Prostate gland (tissue), 2 donors: ENCODE data around the gene KIF4B. TPM values are rescaled to one million over a fixed set of nuclear protein-coding genes. Genes with fewer than 3 reads are reported as not detected.

Source experiments
- DNase-seq: peaks from one replicate; pipeline ENCODE4 v3.0.0-alpha.2; 2019; ENCODE audit warnings: low spot score
- H3K27ac ChIP-seq, 2 donors: fragments of 200-600 bp; sonication (generic); 2 replicates each; pipeline ENCODE4 v1.5.1; 2017 to 2019
- H3K27me3 ChIP-seq: fragments of 200-600 bp; sonication (generic); replicated peaks from 2 replicates; pipeline ENCODE4 v1.5.1; 2019; ENCODE audit not compliant: insufficient read depth
- H3K36me3 ChIP-seq, 2 donors: fragments of 200-600 bp; sonication (generic); 1 replicate in 1 of 2; 2 replicates in 1 of 2; pipeline versions ENCODE4 v1.5.1 to v1.8.1; 2017 to 2019
- H3K4me1 ChIP-seq: fragments of 200-600 bp; sonication (generic); replicated peaks from 2 replicates; pipeline ENCODE4 v1.5.1; 2019
- H3K4me3 ChIP-seq, 2 donors: fragments of 200-600 bp; sonication (generic); 2 replicates each; pipeline ENCODE4 v1.5.1; 2017 to 2019
- H3K9me3 ChIP-seq: fragments of 200-600 bp; sonication (generic); 2 replicates; pipeline ENCODE4 v1.5.1; 2017
- POLR2A ChIP-seq: fragments of 450-650 bp; IDR thresholded peaks from one replicate; pipeline ENCODE4 v1.6.1; 2016; ENCODE audit warnings: antibody characterized with exemption, mild to moderate bottlenecking
- POLR2AphosphoS5 ChIP-seq: sonication (generic); formaldehyde crosslinking; IDR thresholded peaks from one replicate; pipeline ENCODE4 v1.6.1; 2017; ENCODE audit warnings: antibody characterized with exemption
- WGBS: methylation state at CpG from one replicate; pipeline ENCODE4 v1.1.5; 2018; 5-methylcytosine and 5-hydroxymethylcytosine counted together
- intact Hi-C: fragments of 100-400 bp; cut with DNase I; formaldehyde crosslinking; loops from one replicate; pipeline ENCODE4 v1.14.2; 2022
- total RNA-seq, 2 donors: library from RNA; depleted of rRNA; stranded (reverse); fragments of >200 nt; gene quantifications; one replicate each; pipeline ENCODE4 v1.1.0, GENCODE V29; 2016
- TF ChIP-seq, protein P1 (sequence below), 4 experiments: fragments of 200-600 bp in 2 of 4; fragments of 450-650 bp in 2 of 4; sonication (generic) in 2 of 4; IDR thresholded peaks; 1 replicate in 3 of 4; 2 replicates in 1 of 4; pipeline ENCODE4 v1.5.1; 2016 to 2019; ENCODE audit warnings: antibody characterized with exemption in 4 of 4, mild to moderate bottlenecking in 2 of 4, moderate library complexity in 2 of 4

Gene KIF4B
- total RNA-seq, 2 donors from 2014 or later, result 1.0 TPM; not detected in 1

GRCh38 chr5:155017610-155018009, 4.1 kb downstream of the KIF4B start:
- DNase-seq, result no peak
- TF ChIP-seq, protein P1, sequence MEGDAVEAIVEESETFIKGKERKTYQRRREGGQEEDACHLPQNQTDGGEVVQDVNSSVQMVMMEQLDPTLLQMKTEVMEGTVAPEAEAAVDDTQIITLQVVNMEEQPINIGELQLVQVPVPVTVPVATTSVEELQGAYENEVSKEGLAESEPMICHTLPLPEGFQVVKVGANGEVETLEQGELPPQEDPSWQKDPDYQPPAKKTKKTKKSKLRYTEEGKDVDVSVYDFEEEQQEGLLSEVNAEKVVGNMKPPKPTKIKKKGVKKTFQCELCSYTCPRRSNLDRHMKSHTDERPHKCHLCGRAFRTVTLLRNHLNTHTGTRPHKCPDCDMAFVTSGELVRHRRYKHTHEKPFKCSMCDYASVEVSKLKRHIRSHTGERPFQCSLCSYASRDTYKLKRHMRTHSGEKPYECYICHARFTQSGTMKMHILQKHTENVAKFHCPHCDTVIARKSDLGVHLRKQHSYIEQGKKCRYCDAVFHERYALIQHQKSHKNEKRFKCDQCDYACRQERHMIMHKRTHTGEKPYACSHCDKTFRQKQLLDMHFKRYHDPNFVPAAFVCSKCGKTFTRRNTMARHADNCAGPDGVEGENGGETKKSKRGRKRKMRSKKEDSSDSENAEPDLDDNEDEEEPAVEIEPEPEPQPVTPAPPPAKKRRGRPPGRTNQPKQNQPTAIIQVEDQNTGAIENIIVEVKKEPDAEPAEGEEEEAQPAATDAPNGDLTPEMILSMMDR (IDR thresholded peaks at IDR 0.05), result no peak
- no peak for TF ChIP-seq POLR2AphosphoS5
- TF ChIP-seq POLR2A, result no peak
- H3K36me3 ChIP-seq, result no peaks in the 10 kb centered on the region
- H3K4me3 ChIP-seq, result no peak overlapping the region
- no peaks in the 10 kb centered on the region for H3K27me3 ChIP-seq
- H3K9me3 ChIP-seq, result no peaks in the 10 kb centered on the region
- intact Hi-C loops, result no loop called here
- no peaks in the 10 kb centered on the region for H3K4me1 ChIP-seq
- no peak overlapping the region for H3K27ac ChIP-seq
- 74% methylated on average over 2 of the region's 2 CpGs for WGBS

DNA sequence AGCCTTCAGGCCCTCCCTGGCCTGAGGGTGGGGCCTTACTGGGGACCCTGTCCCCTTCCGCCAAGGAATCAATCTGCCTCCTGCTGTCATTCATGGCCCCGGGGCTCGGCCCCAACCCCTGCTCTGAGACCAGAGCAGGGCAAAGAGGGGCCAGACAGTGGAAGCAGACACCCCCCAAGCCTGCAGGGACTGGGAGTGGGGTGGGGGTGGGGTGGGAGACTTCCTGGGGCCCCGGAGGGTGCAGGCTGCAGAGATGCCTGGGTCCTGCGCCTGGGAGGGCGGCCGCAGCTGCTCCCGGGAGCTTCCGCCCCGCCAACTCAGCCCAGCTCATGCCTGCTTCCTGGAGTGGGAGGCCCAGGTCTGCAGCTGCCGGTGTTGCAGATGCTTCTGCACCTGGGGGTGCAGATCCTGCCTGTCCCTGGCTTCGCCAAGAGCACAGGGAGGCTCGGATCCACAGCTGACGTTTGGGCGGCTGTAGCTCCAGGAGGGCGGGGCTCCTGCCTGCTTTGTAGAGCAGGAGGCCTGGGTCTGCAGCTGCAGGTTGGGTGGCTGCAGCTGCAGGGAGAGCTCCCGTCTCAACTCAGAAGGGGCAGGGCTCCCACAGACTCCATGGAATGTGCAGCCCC, 6.2 kb downstream of the KIF4B start:
- H3K27ac ChIP-seq, result no peak overlapping the region
- intact Hi-C loops, result no loop called here
- H3K9me3 ChIP-seq, result no peaks in the 10 kb centered on the region
- no peaks in the 10 kb centered on the region for H3K27me3 ChIP-seq
- TF ChIP-seq, protein P1 (IDR thresholded peaks at IDR 0.05), result no peak
- TF ChIP-seq POLR2A (no peak), POLR2AphosphoS5 (no peak)
- H3K36me3 ChIP-seq, result no peaks in the 10 kb centered on the region
- no peaks in the 10 kb centered on the region for H3K4me1 ChIP-seq
- DNase-seq, result no peak
- H3K4me3 ChIP-seq, result no peak overlapping the region
- 86% methylated on average over 17 of the region's 17 CpGs for whole genome bisulfite sequencing

- intact Hi-C loops, result no loop called here
- DNase-seq, result no peak
- Histone ChIP-seq H3K36me3 (no peaks in the 10 kb centered on the region), H3K9me3 (no peaks in the 10 kb centered on the region), H3K27me3 (no peaks in the 10 kb centered on the region), H3K4me1 (no peaks in the 10 kb centered on the region), H3K4me3 (no peak overlapping the region), H3K27ac (no peak overlapping the region)
- WGBS, result 79% methylated on average over 5 of the region's 5 CpGs
- TF ChIP-seq, protein P1 (IDR thresholded peaks at IDR 0.05), result no peak
- TF ChIP-seq POLR2AphosphoS5, result no peak
- TF ChIP-seq POLR2A, result no peak
Observed at GRCh38 chr5:155021842-155022241, 8.3 kb downstream of the KIF4B start.

GRCh38 chr5:155023320-155023719, 9.8 kb downstream of the KIF4B start:
- 75% methylated on average over 3 of the region's 3 CpGs for WGBS
- Histone ChIP-seq H3K36me3 (no peaks in the 10 kb centered on the region), H3K4me1 (no peaks in the 10 kb centered on the region), H3K9me3 (no peaks in the 10 kb centered on the region), H3K4me3 (no peak overlapping the region), H3K27me3 (no peaks in the 10 kb centered on the region), H3K27ac (no peak overlapping the region)
- no peak for TF ChIP-seq POLR2A
- no peak for TF ChIP-seq POLR2AphosphoS5
- TF ChIP-seq, protein P1 (IDR thresholded peaks at IDR 0.05), result no peak
- DNase-seq, result no peak
- intact Hi-C loops, result no loop called here

- DNase-seq, result no peak
- intact Hi-C loops, result no loop called here
- TF ChIP-seq POLR2AphosphoS5 (no peak), POLR2A (no peak)
- TF ChIP-seq, protein P1 (IDR thresholded peaks at IDR 0.05), result no peak
- 85% methylated on average over 5 of the region's 5 CpGs for WGBS
- H3K4me3 ChIP-seq, result no peak overlapping the region
- H3K4me1 ChIP-seq, result no peaks in the 10 kb centered on the region
- H3K36me3 ChIP-seq, result no peaks in the 10 kb centered on the region
- H3K9me3 ChIP-seq, result no peaks in the 10 kb centered on the region
- no peak overlapping the region for H3K27ac ChIP-seq
- H3K27me3 ChIP-seq, result no peaks in the 10 kb centered on the region
Observed at GRCh38 chr5:155024015-155024414, 10.5 kb downstream of the KIF4B start.
